Thymus (tissue), 11 donors: ENCODE measurements around the gene INSRR. TPM values are rescaled to one million over a fixed set of nuclear protein-coding genes. Genes with fewer than 3 reads are reported as not detected.

ENCODE experiments used
- DNase-seq, 9 donors: peaks; one replicate each; pipeline ENCODE4 v3.0.0-alpha.2; 2013; ENCODE audit warnings: low spot score in 9 of 9, low read depth in 6 of 9, missing footprints in 1 of 9
- H3K27ac ChIP-seq, 2 donors: one replicate each; pipeline ENCODE4 v1.5.1; 2013; ENCODE audit warnings: control low read depth in 1 of 2, low read depth in 1 of 2, low read length in 1 of 2, mild to moderate bottlenecking in 1 of 2, moderate library complexity in 1 of 2
- H3K27me3 ChIP-seq, 2 donors: one replicate each; pipeline ENCODE4 v1.5.1; 2013; ENCODE audit warnings: low read length in 1 of 2; ENCODE audit not compliant: control insufficient read depth in 2 of 2, insufficient read depth in 1 of 2
- H3K36me3 ChIP-seq, 2 donors: one replicate each; pipeline ENCODE4 v1.5.1; 2013; ENCODE audit warnings: low read length in 1 of 2, mild to moderate bottlenecking in 1 of 2, moderate library complexity in 1 of 2; ENCODE audit not compliant: control insufficient read depth in 2 of 2, insufficient read depth in 2 of 2
- H3K4me1 ChIP-seq, 2 donors: one replicate each; pipeline ENCODE4 v1.5.1; 2013; ENCODE audit warnings: low read length in 2 of 2; ENCODE audit not compliant: control insufficient read depth in 2 of 2, insufficient read depth in 2 of 2
- H3K4me3 ChIP-seq, 2 donors: one replicate each; pipeline ENCODE4 v1.5.1; 2013; ENCODE audit warnings: low read length in 2 of 2, control low read depth in 1 of 2, mild to moderate bottlenecking in 1 of 2
- H3K9me3 ChIP-seq, 2 donors: one replicate each; pipeline ENCODE4 v1.5.1; 2013; ENCODE audit warnings: low read length in 1 of 2, mild to moderate bottlenecking in 1 of 2; ENCODE audit not compliant: control insufficient read depth in 2 of 2, insufficient read depth in 1 of 2
- WGBS: extraction: QIAGEN DNeasy Blood & Tissue Kit; methylation state at CpG from one replicate; pipeline ENCODE4 v1.1.7; 2013; 5-methylcytosine and 5-hydroxymethylcytosine counted together
- polyA plus RNA-seq: library from polyadenylated mRNA; stranded (reverse); fragments of 200-250 nt; gene quantifications from one replicate; pipeline ENCODE4 v1.2.3, GENCODE V29; 2013
- total RNA-seq: library from RNA; stranded (reverse); fragments of 120-200 nt; gene quantifications from one replicate; pipeline ENCODE4 v1.2.4, GENCODE V29; 2013
- donor health status: healthy.

The INSRR gene
- total and polyA plus RNA-seq, 2 donors, result 0.33 to 0.43 TPM

- H3K4me1 ChIP-seq, result no peaks in the 10 kb centered on the region
- H3K36me3 ChIP-seq, result no peaks in the 10 kb centered on the region
- H3K27ac ChIP-seq, result no peak overlapping the region
- no peaks in the 10 kb centered on the region for H3K9me3 ChIP-seq
- no peak for DNase-seq
- 71% methylated on average over 5 of the region's 5 CpGs for WGBS
- no peak overlapping the region for H3K4me3 ChIP-seq
- peaks cover 3 to 93% of the 10 kb centered on the region in 2 donors for H3K27me3 ChIP-seq
These were observed 21.6 kb upstream of the INSRR start for GRCh38 chr1:156880473-156880872.

DNA sequence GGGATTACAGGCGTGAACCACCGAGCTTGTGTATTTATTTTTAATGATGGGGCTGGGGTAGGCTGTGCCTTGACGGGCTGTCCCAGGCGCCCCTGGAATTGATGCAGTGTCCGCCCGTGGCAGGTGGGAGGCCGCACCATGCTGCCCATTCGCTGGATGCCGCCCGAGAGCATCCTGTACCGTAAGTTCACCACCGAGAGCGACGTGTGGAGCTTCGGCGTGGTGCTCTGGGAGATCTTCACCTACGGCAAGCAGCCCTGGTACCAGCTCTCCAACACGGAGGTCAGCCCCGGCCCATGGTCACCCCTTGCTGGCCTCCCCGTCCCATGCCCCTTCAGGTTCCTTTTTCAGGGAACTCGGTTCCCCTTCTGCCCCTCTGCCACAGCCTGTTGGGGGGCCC is 21.0 kb upstream of the INSRR start:
- no peaks in the 10 kb centered on the region for H3K4me1 ChIP-seq
- WGBS, result 95% methylated on average over 21 of the region's 21 CpGs
- H3K4me3 ChIP-seq, result no peak overlapping the region
- no peaks in the 10 kb centered on the region for H3K36me3 ChIP-seq
- no peaks in the 10 kb centered on the region for H3K9me3 ChIP-seq
- DNase-seq, result no peak
- peaks cover 3 to 93% of the 10 kb centered on the region in 2 donors for H3K27me3 ChIP-seq
- no peak overlapping the region for H3K27ac ChIP-seq

DNA sequence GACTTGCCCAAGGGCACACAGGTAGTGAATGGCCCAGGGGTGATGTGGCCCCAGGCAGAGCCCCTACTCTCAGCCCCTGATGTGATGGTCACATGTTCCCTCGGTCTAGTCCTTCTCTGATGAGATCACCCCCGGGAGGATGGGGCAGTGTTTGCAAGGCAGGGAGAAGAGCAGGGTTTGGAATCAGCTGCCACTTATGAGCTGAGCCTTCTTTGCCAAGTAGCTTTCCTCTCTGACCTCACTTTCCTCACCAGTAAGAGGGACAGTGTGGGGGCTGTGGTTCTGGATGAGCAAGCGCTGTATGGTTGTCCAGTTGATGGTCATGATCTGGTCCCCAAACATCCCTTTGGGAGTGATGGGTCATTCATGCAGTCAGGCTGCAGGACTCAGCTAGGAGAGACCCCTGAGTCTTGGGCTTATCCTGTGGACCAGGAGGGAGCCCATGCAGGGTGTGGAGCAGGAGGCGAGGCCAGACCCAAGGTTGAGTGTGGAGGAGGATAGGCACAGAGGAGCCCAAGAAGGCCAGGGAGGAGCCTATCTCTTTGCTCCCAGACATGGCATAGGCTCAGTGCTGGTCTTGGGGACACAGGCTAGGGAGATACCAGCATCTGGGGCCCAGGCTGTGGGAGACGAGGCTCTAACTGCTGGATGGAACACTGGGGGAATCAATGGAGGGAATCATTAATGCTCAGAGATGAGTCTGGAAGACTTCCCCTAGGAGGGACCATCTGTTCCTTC is 18.7 kb upstream of the INSRR start:
- DNase-seq, result no peak

GRCh38 chr1:156876281-156876680 is 17.4 kb upstream of the INSRR start:
- H3K27me3 ChIP-seq, result peaks cover 3 to 83% of the 10 kb centered on the region in 2 donors
- no peak overlapping the region for H3K27ac ChIP-seq
- 57% methylated on average over 21 of the region's 21 CpGs for WGBS
- no peaks in the 10 kb centered on the region for H3K4me1 ChIP-seq
- H3K9me3 ChIP-seq, result no peaks in the 10 kb centered on the region
- no peak overlapping the region for H3K4me3 ChIP-seq
- H3K36me3 ChIP-seq, result no peaks in the 10 kb centered on the region
- DNase-seq, result no peak

More for the DNA sequence above, 18.7 kb upstream of the INSRR start:
- WGBS, result 94% methylated on average over 5 of the region's 5 CpGs
- Histone ChIP-seq H3K27me3 (peaks cover 3 to 88% of the 10 kb centered on the region in 2 donors), H3K27ac (no peak overlapping the region), H3K9me3 (no peaks in the 10 kb centered on the region), H3K36me3 (no peaks in the 10 kb centered on the region), H3K4me3 (no peak overlapping the region), H3K4me1 (no peaks in the 10 kb centered on the region)

DNA sequence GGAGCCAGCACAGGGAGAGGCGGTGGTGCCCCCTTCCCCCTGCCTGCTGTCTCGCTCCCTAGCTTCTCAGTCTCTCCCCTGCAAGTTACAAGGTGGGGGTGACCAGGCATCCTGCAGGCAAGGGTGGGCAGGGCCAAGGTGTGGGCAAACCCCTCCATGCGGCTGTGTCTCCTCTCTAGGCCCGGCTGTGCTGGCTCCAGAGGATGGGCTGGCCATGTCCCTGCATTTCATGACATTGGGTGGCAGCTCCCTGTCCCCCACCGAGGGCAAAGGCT is 16.4 kb upstream of the INSRR start:
- no peaks in the 10 kb centered on the region for H3K9me3 ChIP-seq
- DNase-seq, result no peak
- no peak overlapping the region for H3K4me3 ChIP-seq
- H3K4me1 ChIP-seq, result no peaks in the 10 kb centered on the region
- no peak overlapping the region for H3K27ac ChIP-seq
- H3K27me3 ChIP-seq, result peaks cover 3 to 78% of the 10 kb centered on the region in 2 donors
- H3K36me3 ChIP-seq, result no peaks in the 10 kb centered on the region
- 93% methylated on average over 5 of the region's 5 CpGs for WGBS

- no peaks in the 10 kb centered on the region for H3K36me3 ChIP-seq
- DNase-seq, result no peak
- H3K27me3 ChIP-seq, result peaks cover 3 to 76% of the 10 kb centered on the region in 2 donors
- 95% methylated on average over 16 of the region's 16 CpGs for WGBS
- H3K9me3 ChIP-seq, result no peaks in the 10 kb centered on the region
- H3K27ac ChIP-seq, result no peak overlapping the region
- H3K4me3 ChIP-seq, result no peak overlapping the region
- H3K4me1 ChIP-seq, result no peaks in the 10 kb centered on the region
These were observed 15.8 kb upstream of the INSRR start for GRCh38 chr1:156874572-156875340.

GRCh38 chr1:156874142-156874541 is 15.2 kb upstream of the INSRR start:
- 96% methylated on average over 5 of the region's 5 CpGs for WGBS
- Histone ChIP-seq H3K27ac (no peak overlapping the region), H3K36me3 (no peaks in the 10 kb centered on the region), H3K4me3 (no peak overlapping the region), H3K4me1 (no peaks in the 10 kb centered on the region), H3K27me3 (peaks cover 3 to 76% of the 10 kb centered on the region in 2 donors), H3K9me3 (no peaks in the 10 kb centered on the region)
- no peak for DNase-seq

- no peak overlapping the region for H3K4me3 ChIP-seq
- no peaks in the 10 kb centered on the region for H3K4me1 ChIP-seq
- H3K9me3 ChIP-seq, result no peaks in the 10 kb centered on the region
- no peak for DNase-seq
- H3K27ac ChIP-seq, result no peak overlapping the region
- H3K36me3 ChIP-seq, result no peaks in the 10 kb centered on the region
- peaks cover 3 to 72% of the 10 kb centered on the region in 2 donors for H3K27me3 ChIP-seq
- 97% methylated on average over 18 of the region's 18 CpGs for WGBS
These were observed 14.7 kb upstream of the INSRR start for GRCh38 chr1:156873659-156874058.

DNA sequence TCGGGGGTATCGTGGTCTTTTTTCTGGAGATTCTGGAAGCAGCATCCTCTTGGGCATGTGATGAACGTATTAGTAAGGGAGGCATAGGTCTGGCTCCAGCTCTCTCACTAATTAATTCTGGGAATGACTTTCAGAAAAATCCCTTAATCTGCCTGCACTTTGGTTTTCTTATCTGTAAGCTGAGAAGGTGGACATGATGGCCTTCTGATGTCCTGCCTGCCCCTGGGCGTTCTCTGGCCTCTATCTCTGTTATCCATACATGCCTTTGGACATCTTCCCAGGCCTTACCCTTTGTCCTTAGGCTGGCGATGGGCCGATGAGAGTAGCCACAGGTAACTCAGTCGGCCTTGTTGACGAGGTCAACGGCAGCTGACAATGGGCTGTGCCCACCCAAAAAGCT is 10.5 kb upstream of the INSRR start:
- WGBS, result 91% methylated on average over 9 of the region's 9 CpGs
- Histone ChIP-seq H3K27ac (no peak overlapping the region), H3K4me1 (peaks cover 0 to 5% of the 10 kb centered on the region in 2 donors), H3K4me3 (no peak overlapping the region), H3K9me3 (no peaks in the 10 kb centered on the region), H3K36me3 (peaks cover 0 to 3% of the 10 kb centered on the region in 2 donors), H3K27me3 (peaks cover 3 to 60% of the 10 kb centered on the region in 2 donors)
- DNase-seq, result no peak
